ENCODE results near the gene DDX54. TPM values are rescaled to one million over a fixed set of nuclear protein-coding genes. Genes with fewer than 3 reads are reported as not detected.

DDX54 gene
- total RNA-seq, 2 donors from 2014 or later, result 35.1 to 38.0 TPM

DNA sequence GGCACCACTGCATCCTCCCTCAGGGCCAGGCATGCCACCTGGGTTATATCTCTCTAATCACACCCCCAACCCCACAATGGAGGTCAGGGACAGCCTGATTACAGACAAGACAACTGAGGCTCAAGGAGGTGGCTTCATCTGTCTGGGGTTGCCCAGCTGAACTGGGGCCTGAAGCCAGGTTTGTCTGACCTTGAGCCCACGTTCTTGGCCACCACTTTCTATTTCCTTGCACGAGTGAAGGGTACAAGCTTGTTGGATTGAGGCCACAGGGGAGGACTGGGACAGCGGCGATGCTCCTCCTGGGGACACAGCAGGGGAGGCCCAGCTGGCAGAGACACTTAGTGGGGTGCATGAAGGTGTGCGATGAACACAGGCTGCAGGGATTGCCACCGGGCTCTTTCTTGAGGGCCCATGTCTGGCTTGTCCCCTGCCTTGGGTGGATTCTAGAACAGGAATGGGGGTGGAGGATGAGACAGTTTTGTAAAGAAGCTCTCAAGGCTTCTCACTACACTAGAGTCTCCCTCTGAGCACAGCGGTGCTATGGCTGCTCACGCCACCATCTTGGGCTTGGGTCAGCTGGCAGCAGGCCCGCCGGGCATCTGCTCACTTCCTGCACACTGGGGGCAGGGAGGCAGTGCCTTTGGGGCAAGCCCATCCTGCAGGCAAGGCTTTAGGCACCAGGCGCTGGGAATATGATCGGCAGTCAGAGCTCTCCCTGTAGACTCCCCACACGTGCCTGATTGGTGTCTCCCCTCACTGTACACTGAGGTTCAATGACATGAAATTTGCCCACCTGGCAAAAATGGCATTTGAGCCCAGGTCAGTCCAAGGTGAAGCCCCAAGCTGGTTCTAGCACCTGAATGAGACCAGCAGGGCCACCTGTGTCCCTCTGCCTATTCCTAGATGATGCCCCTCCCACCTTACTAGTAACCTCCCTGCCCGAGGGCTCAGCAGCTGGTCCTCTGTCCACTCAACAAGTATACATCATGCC, 16.2 kb upstream of the DDX54 start:
- no peak overlapping the region for H3K4me3 ChIP-seq
- peaks cover 0 to 14% of the 10 kb centered on the region in 2 donors for H3K4me1 ChIP-seq
- H3K27me3 ChIP-seq, result no peaks in the 10 kb centered on the region
- DNase-seq (ENCODE audit: low spot score), result no peak
- H3K36me3 ChIP-seq, result no peaks in the 10 kb centered on the region
- no peaks in the 10 kb centered on the region for H3K9me3 ChIP-seq
- no peak overlapping the region for H3K27ac ChIP-seq
- TF ChIP-seq, protein P1, sequence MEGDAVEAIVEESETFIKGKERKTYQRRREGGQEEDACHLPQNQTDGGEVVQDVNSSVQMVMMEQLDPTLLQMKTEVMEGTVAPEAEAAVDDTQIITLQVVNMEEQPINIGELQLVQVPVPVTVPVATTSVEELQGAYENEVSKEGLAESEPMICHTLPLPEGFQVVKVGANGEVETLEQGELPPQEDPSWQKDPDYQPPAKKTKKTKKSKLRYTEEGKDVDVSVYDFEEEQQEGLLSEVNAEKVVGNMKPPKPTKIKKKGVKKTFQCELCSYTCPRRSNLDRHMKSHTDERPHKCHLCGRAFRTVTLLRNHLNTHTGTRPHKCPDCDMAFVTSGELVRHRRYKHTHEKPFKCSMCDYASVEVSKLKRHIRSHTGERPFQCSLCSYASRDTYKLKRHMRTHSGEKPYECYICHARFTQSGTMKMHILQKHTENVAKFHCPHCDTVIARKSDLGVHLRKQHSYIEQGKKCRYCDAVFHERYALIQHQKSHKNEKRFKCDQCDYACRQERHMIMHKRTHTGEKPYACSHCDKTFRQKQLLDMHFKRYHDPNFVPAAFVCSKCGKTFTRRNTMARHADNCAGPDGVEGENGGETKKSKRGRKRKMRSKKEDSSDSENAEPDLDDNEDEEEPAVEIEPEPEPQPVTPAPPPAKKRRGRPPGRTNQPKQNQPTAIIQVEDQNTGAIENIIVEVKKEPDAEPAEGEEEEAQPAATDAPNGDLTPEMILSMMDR (IDR thresholded peaks at IDR 0.05), result no peak

DNA sequence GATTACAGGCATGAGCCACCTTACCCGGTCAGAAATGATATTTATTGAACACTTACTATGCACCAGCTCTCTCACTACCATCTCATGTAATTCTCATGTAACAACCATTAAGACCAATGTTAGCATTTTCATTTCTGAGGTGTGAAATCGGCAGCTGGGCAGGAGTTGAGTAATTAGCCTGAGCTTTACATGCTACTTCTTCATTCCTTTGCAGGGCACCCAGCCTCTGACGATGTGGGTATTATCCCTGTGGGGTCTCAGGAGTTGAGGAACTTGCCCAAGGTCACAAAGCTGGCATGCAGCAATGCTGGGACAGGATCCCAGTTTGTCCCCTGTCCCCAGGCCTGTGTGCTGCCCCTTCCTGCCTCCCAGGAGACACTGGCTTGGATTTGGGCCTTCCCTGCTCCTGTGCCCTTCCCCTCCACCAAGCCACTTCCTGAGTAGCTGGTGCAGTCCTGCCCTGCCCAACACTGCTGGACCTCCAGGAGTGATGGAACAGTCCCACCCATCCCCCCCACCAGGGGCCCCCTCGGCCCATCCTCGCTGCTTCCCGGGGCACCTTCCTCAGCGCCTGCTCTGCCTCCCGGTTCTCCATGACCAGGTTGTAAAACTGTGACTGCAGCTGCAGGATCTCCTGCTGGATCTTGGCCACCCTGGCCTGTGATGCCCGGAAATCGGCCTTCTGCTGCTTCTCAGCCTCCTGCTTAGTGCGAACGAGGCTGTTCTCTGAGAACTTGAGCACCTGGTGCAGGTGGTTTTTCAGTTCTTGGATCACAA, 14.9 kb upstream of the DDX54 start:
- no peak for DNase-seq (ENCODE audit: low spot score)
- no peaks in the 10 kb centered on the region for H3K9me3 ChIP-seq
- TF ChIP-seq, protein P1 (IDR thresholded peaks at IDR 0.05), result no peak

DNA sequence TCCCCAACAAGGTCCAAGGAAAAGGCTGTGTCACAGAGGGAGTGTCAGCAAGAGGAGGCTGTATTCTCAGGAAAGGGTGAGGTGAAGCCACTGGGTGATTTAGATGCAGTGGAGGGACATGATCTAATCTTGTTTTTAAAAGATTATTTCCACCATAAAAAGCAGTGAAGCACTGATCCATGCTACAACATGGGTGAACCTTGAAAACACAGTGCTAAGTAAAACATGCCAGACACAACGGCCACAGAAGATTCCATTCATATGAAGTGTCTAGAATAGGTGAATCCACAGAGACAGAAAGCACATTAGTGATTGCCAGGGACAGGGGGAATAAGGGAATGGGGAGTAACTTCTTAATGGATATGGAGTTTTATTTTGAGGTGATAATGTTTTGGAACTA, 13.0 kb upstream of the DDX54 start:
- H3K27me3 ChIP-seq, result no peaks in the 10 kb centered on the region
- no peaks in the 10 kb centered on the region for H3K36me3 ChIP-seq
- no peak overlapping the region for H3K4me3 ChIP-seq
- TF ChIP-seq, protein P1 (IDR thresholded peaks at IDR 0.05), result no peak
- no peaks in the 10 kb centered on the region for H3K9me3 ChIP-seq
- H3K4me1 ChIP-seq, result peaks cover 0 to 14% of the 10 kb centered on the region in 2 donors
- no peak overlapping the region for H3K27ac ChIP-seq
- DNase-seq (ENCODE audit: low spot score), result no peak

More for the DNA sequence above, 14.9 kb upstream of the DDX54 start:
- Histone ChIP-seq H3K27me3 (no peaks in the 10 kb centered on the region), H3K4me1 (peaks cover 0 to 14% of the 10 kb centered on the region in 2 donors), H3K4me3 (no peak overlapping the region), H3K27ac (no peak overlapping the region), H3K36me3 (no peaks in the 10 kb centered on the region)

DNA sequence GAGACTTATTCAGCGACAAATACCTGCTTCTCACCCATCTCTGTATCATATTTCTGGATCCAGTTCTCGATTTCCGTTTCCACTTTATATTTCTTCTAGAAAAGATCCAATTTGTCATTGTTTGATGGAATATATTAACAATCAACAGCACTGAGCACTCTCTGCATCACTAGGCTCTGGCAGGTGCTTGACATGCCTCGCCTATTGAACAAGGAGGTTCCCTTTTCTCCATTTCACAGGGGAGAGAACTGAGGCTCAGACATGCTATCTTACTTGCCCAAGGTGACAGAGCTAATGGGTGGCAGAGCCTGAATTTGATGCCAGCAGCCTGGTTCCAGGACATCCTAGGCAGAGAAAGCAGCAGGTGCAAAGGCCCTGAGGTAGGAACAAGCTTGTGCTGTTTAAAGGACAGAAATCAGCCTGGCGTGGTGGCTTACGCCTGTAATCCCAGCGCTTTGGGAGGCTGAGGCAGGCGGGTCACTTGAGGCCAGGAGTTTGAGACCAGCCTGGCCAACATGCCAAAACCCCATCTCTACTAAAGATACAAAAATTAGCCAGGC, 12.3 kb upstream of the DDX54 start:
- Histone ChIP-seq H3K36me3 (no peaks in the 10 kb centered on the region), H3K27ac (no peak overlapping the region), H3K4me3 (no peak overlapping the region), H3K4me1 (peaks cover 0 to 17% of the 10 kb centered on the region in 2 donors), H3K27me3 (no peaks in the 10 kb centered on the region), H3K9me3 (no peaks in the 10 kb centered on the region)
- TF ChIP-seq, protein P1 (IDR thresholded peaks at IDR 0.05), result no peak
- no peak for DNase-seq (ENCODE audit: low spot score)

DNA sequence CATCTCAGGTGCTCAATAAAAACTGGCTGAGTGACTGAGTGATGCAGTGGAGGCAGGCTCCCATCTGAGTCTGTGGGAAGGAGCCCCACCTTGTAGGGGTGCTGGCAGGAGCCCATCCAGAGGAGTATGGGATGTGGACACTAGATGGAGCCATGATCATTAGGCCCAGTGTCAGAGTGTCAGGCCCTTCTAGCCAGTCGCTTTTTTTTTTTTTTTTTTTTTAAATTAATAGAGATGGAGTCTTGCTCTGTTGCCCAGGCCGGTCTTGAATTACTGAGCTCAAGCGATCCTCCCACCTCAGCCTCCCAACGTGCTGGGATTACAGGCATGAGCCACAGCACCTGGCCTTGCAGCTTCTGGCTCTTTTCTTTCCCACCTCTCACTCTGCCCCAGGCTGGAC, 11.7 kb upstream of the DDX54 start:
- TF ChIP-seq, protein P1 (IDR thresholded peaks at IDR 0.05), result peak; percentile 47 to 76
- Histone ChIP-seq H3K27ac (no peak overlapping the region), H3K4me3 (no peak overlapping the region), H3K4me1 (peaks cover 0 to 17% of the 10 kb centered on the region in 2 donors), H3K27me3 (no peaks in the 10 kb centered on the region), H3K9me3 (no peaks in the 10 kb centered on the region), H3K36me3 (peaks cover 2% of the 10 kb centered on the region)
- peak; percentile 82 for DNase-seq (ENCODE audit: low spot score)
